ENCODE results near the gene CACNA1D.

The CACNA1D gene

GRCh38 chr3:53694666-53695323, 200.4 kb downstream of the CACNA1D start:
- no peak for DNase-seq

- no peak for DNase-seq
These were observed 200.9 kb downstream of the CACNA1D start for GRCh38 chr3:53695324-53695690.

- no peak for DNase-seq
These were observed 202.2 kb downstream of the CACNA1D start for GRCh38 chr3:53696401-53697172.

- no peak for DNase-seq
These were observed 206.0 kb downstream of the CACNA1D start for GRCh38 chr3:53700441-53700840.

GRCh38 chr3:53702776-53703530, 208.5 kb downstream of the CACNA1D start:
- no peak for DNase-seq

- DNase-seq: no peak
These were observed 209.4 kb downstream of the CACNA1D start for GRCh38 chr3:53703630-53704362.

- DNase-seq: no peak
These were observed 209.9 kb downstream of the CACNA1D start for GRCh38 chr3:53704363-53704725.

- DNase-seq: no peak
These were observed 210.8 kb downstream of the CACNA1D start for GRCh38 chr3:53705024-53705745.

GRCh38 chr3:53705774-53706173, 211.4 kb downstream of the CACNA1D start:
- no peak for DNase-seq

GRCh38 chr3:53707222-53707621, 212.8 kb downstream of the CACNA1D start:
- no peak for DNase-seq

GRCh38 chr3:53708001-53708621, 213.7 kb downstream of the CACNA1D start:
- DNase-seq: no peak

GRCh38 chr3:53709256-53709655, 214.8 kb downstream of the CACNA1D start:
- no peak for DNase-seq

GRCh38 chr3:53709860-53710674, 215.7 kb downstream of the CACNA1D start:
- DNase-seq: no peak

GRCh38 chr3:53711387-53711786, 217.0 kb downstream of the CACNA1D start:
- no peak for DNase-seq

GRCh38 chr3:53712817-53713388, 218.5 kb downstream of the CACNA1D start:
- no peak for DNase-seq

- DNase-seq: no peak
These were observed 219.2 kb downstream of the CACNA1D start for GRCh38 chr3:53713626-53714025.

- no peak for DNase-seq
These were observed 221.5 kb downstream of the CACNA1D start for GRCh38 chr3:53715815-53716483.

- DNase-seq: no peak
These were observed 222.6 kb downstream of the CACNA1D start for GRCh38 chr3:53716998-53717397.

GRCh38 chr3:53718462-53718861, 224.1 kb downstream of the CACNA1D start:
- DNase-seq: no peak

GRCh38 chr3:53719796-53720195, 225.4 kb downstream of the CACNA1D start:
- DNase-seq: no peak
